Panc1 (cell line): ENCODE data around the gene MRPL4.

ENCODE experiments used
- CTCF ChIP-seq: fragments of 450-650 bp; IDR thresholded peaks from 2 replicates; pipeline ENCODE4 v1.5.1; 2017; ENCODE audit warnings: mild to moderate bottlenecking
- REST ChIP-seq, 2 experiments: IDR thresholded peaks; 2 replicates each; pipeline ENCODE4 v1.6.1; 2011 to 2012; ENCODE audit warnings: low read depth in 2 of 2, control low read depth in 1 of 2, low read length in 1 of 2, mild to moderate bottlenecking in 1 of 2, moderate library complexity in 1 of 2; ENCODE audit not compliant: insufficient read depth in 1 of 2

GRCh38 chr19:10270180-10270615, 18.2 kb downstream of the MRPL4 start:
- TF ChIP-seq REST (IDR thresholded peaks at IDR 0.05; ENCODE audit: insufficient read depth in 1 of 2, low read depth in 2 of 2, low read length in 1 of 2) (no peak), CTCF (no peak)
